Osteocyte (in vitro differentiated cells): ENCODE data around the gene MPST. TPM values are rescaled to one million over a fixed set of nuclear protein-coding genes. Genes with fewer than 3 reads are reported as not detected.

Experiments used
- DNase-seq: peaks from one replicate; pipeline ENCODE4 v3.0.0; 2021; ENCODE audit warnings: mixed read lengths; ENCODE audit not compliant: unreplicated experiment; ENCODE audit errors: extremely low spot score
- H3K27ac Mint-ChIP-seq: one replicate; pipeline ENCODE4 v1.8.0; 2021; ENCODE audit warnings: mild to moderate bottlenecking, mixed read lengths; ENCODE audit not compliant: unreplicated experiment
- H3K27me3 Mint-ChIP-seq: one replicate; pipeline ENCODE4 v1.8.0; 2021; ENCODE audit warnings: mixed read lengths; ENCODE audit not compliant: unreplicated experiment
- H3K36me3 Mint-ChIP-seq: one replicate; pipeline ENCODE4 v1.8.0; 2021; ENCODE audit warnings: mixed read lengths; ENCODE audit not compliant: unreplicated experiment
- H3K4me1 Mint-ChIP-seq: one replicate; pipeline ENCODE4 v1.8.0; 2021; ENCODE audit warnings: mixed read lengths; ENCODE audit not compliant: unreplicated experiment
- H3K4me3 Mint-ChIP-seq: one replicate; pipeline ENCODE4 v1.8.0; 2021; ENCODE audit warnings: mild to moderate bottlenecking, moderate library complexity, mixed read lengths; ENCODE audit not compliant: unreplicated experiment
- H3K9me3 Mint-ChIP-seq: one replicate; pipeline ENCODE4 v1.8.0; 2021; ENCODE audit warnings: mixed read lengths; ENCODE audit not compliant: unreplicated experiment
- total RNA-seq: library from RNA; stranded (reverse); gene quantifications from 2 replicates; pipeline ENCODE4 v1.2.1, GENCODE V29; 2021
- TF ChIP-seq, protein P1 (sequence below): fragments of 200-600 bp; sonication (generic); IDR thresholded peaks from 2 replicates; pipeline ENCODE4 v1.5.0; 2021; ENCODE audit warnings: antibody characterized with exemption, mild to moderate bottlenecking, moderate library complexity

Gene MPST
- total RNA-seq, 1 donor from 2014 or later, result 65.1 TPM

DNA sequence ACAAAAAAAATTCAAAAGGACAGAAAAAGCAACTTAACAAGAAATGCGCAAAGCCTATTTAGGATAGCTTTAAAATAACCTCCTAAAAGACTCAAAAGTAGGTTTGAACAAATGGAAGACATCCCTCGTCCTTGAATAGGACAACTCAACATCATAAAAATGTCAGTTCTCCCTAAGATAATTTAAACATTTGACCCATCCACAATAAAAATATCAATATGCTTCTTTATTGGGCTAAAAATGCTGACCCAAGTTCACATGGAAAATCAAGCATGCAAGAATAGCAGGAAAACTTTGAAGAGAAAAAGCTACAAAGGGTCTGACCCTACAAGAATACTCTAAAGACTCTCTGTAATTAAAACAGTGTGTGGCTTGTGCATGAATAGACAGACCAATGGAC lies 19.9 kb downstream of the MPST start:
- DNase-seq, result no peak
- Mint-ChIP-seq H3K9me3 (no peaks in the 10 kb centered on the region), H3K4me3 (no peak overlapping the region), H3K27me3 (peaks cover 18% of the 10 kb centered on the region), H3K4me1 (peaks cover 8% of the 10 kb centered on the region), H3K36me3 (no peaks in the 10 kb centered on the region), H3K27ac (no peak overlapping the region)
- TF ChIP-seq, protein P1, sequence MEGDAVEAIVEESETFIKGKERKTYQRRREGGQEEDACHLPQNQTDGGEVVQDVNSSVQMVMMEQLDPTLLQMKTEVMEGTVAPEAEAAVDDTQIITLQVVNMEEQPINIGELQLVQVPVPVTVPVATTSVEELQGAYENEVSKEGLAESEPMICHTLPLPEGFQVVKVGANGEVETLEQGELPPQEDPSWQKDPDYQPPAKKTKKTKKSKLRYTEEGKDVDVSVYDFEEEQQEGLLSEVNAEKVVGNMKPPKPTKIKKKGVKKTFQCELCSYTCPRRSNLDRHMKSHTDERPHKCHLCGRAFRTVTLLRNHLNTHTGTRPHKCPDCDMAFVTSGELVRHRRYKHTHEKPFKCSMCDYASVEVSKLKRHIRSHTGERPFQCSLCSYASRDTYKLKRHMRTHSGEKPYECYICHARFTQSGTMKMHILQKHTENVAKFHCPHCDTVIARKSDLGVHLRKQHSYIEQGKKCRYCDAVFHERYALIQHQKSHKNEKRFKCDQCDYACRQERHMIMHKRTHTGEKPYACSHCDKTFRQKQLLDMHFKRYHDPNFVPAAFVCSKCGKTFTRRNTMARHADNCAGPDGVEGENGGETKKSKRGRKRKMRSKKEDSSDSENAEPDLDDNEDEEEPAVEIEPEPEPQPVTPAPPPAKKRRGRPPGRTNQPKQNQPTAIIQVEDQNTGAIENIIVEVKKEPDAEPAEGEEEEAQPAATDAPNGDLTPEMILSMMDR, result no peak

DNA sequence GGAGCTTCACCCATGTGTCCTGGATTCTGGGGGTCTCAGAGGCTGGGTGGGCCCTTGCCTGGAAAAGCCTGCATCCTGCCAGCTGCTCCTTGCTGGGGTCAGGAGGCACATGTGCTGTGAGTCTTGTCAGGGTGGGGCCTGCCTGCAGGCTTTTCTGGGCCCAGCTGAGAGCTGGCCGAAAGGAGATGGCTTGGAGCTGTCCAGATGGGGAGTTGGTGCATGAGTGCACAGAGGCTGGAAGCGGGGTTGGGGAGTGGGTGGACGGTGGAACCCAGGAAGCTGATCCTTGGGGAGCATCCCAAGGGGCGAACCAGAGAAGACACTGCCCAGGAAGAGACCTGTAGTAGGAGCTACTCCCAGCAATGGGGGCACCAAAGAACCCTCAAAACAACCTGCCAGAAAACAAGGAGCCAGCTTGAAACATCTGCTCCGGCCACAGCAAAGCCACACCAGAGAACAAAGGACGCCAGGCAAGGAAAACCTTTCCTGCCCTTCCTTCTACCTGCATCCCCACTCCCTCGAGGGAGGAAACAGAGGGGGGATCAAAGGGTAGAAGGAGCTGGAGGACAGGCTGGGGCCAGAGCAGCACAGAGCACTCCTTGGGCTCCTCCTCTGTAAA lies 23.8 kb downstream of the MPST start:
- no peak overlapping the region for H3K27ac Mint-ChIP-seq
- TF ChIP-seq, protein P1, result no peak
- H3K27me3 Mint-ChIP-seq, result no peaks in the 10 kb centered on the region
- H3K36me3 Mint-ChIP-seq, result no peaks in the 10 kb centered on the region
- H3K9me3 Mint-ChIP-seq, result no peaks in the 10 kb centered on the region
- no peak overlapping the region for H3K4me3 Mint-ChIP-seq
- no peak for DNase-seq
- H3K4me1 Mint-ChIP-seq, result peaks cover 8% of the 10 kb centered on the region

DNA sequence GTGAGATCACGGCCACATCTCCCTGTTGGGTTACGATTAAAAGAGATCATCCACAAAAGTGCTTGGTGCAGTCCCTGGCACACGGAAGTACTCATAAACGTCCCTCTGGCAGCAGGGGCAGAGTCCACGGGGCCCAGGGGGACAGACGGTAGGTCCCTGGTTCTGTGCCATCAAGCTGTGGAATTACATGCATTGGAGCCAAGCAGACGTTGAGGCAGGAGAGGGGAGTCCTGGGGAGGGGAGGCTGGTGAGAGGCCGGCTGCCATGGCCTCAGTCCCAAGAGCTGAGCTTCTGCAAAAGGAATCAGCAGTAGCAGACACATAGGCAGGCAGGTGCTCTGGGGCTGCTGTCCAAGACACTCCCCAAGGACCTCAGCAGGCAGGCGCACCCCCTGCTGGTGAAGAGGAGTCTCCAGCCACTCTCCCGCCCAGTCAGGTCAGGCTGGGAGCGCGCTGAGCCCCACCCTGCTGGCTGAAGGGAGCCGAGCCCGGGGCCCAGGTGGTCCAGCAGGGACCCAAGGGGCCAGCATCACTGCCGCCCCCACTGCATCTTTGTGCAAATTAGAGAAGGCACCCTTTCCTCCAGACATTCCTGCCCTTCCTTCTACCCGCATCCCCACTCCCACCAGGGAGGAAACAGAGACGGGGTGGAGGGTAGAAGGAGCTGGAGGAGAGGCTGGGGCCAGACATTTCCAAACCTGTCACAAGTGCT lies 24.4 kb downstream of the MPST start:
- no peak overlapping the region for H3K27ac Mint-ChIP-seq
- TF ChIP-seq, protein P1, result no peak
- no peak for DNase-seq
- H3K36me3 Mint-ChIP-seq, result no peaks in the 10 kb centered on the region
- H3K4me1 Mint-ChIP-seq, result peaks cover 8% of the 10 kb centered on the region
- H3K27me3 Mint-ChIP-seq, result no peaks in the 10 kb centered on the region
- no peaks in the 10 kb centered on the region for H3K9me3 Mint-ChIP-seq
- no peak overlapping the region for H3K4me3 Mint-ChIP-seq

DNA sequence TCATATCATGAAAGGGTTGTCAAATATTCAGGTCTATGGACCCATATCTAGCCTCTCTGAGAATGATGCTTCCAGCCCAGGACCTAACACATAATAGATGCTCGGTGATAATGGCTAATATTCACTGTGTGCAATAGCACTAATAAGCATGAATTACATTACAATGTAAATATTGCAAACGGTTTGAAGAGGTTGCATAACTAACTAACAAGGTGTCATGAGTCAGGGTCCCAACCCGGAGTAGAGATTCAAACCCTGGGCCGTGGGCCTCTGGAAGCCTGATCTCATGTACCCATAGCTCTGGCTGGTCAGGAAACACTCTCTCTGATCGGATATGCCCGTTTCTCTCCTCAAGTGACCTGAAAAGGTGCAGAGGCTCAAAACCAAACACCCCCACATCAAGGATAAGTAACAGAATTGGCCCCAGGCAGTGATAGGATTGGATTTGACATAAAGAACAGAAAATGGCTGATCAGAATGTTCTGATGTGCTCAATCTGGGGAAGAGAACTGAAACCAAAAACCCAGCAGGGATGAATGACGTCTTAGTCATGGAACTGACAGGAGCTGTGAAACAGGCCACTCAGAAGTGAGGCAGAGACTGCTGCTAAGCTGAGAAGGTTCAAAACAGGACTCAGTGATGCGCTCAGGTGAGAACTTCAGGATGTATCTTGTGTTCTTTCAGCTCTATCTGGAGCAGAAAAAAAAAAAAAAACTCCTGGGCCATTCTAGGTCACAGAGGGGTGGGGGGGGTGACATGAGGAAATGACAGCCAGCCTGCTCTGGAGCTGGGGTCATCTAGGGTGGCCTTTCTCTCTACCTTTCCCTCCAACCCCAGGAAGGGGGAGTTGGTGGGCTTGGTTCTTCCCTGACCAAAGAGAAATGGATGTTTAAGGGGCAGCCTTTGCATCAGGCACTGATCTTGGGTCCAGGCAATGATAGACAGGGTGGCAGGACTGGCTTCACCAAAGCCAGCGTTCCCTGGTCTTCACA lies 25.4 kb downstream of the MPST start:
- no peaks in the 10 kb centered on the region for H3K36me3 Mint-ChIP-seq
- H3K27me3 Mint-ChIP-seq, result no peaks in the 10 kb centered on the region
- TF ChIP-seq, protein P1, result no peak
- H3K4me1 Mint-ChIP-seq, result peaks cover 5% of the 10 kb centered on the region
- DNase-seq, result no peak
- H3K4me3 Mint-ChIP-seq, result no peak overlapping the region
- H3K27ac Mint-ChIP-seq, result no peak overlapping the region
- H3K9me3 Mint-ChIP-seq, result no peaks in the 10 kb centered on the region
